Right lobe of liver (tissue), 4 donors: ENCODE results near the gene SPI1.

Source experiments
- POLR2A ChIP-seq: fragments of 450-650 bp; IDR thresholded peaks from one replicate; pipeline ENCODE4 v1.6.1; 2017; ENCODE audit warnings: antibody characterized with exemption, mild to moderate bottlenecking
- TF ChIP-seq, protein P1 (sequence below), 4 donors: fragments of 200-600 bp in 3 of 4; fragments of 450-650 bp in 1 of 4; IDR thresholded peaks; one replicate each; pipeline versions ENCODE4 v1.5.1 to v1.8.0; 2016 to 2022; ENCODE audit warnings: antibody characterized with exemption in 4 of 4, mild to moderate bottlenecking in 2 of 4
- donor health status: DM: no; HTN: no; CAD: no.
- donor health status: DM: no; HTN: no; CAD: no.
- donor health status: DM: no; HTN: yes; CAD: no.

DNA sequence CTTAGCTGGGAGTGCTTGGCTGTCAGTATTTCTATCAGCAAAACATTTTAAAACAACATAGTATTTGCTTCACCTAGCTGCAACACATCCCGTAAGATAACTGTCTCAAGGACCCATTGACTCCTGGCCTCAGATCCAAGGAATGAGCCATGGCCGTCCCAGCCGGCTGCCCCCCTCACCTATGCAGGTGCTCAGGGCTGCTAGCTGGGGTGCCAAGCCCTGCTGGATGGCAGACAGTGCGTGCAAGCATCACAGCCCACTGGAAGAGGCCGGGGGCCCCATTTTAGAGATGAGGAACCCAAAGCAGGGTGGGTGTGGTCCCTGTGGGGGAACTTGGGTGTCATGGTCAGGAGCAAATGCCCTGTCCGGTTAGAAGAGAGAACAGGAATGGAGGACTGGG is 39.4 kb upstream of the SPI1 start:
- no peak for TF ChIP-seq POLR2A
- TF ChIP-seq, protein P1, sequence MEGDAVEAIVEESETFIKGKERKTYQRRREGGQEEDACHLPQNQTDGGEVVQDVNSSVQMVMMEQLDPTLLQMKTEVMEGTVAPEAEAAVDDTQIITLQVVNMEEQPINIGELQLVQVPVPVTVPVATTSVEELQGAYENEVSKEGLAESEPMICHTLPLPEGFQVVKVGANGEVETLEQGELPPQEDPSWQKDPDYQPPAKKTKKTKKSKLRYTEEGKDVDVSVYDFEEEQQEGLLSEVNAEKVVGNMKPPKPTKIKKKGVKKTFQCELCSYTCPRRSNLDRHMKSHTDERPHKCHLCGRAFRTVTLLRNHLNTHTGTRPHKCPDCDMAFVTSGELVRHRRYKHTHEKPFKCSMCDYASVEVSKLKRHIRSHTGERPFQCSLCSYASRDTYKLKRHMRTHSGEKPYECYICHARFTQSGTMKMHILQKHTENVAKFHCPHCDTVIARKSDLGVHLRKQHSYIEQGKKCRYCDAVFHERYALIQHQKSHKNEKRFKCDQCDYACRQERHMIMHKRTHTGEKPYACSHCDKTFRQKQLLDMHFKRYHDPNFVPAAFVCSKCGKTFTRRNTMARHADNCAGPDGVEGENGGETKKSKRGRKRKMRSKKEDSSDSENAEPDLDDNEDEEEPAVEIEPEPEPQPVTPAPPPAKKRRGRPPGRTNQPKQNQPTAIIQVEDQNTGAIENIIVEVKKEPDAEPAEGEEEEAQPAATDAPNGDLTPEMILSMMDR (IDR thresholded peaks at IDR 0.05), result no peak
